Activated CD4-positive, alpha-beta memory T cell treated with anti-CD3 and anti-CD28 coated beads for 36 hours (primary cell): ENCODE measurements around the gene AZIN2. TPM values are rescaled to one million over a fixed set of nuclear protein-coding genes. Genes with fewer than 3 reads are reported as not detected.
"Not testable (repeated sequence)": the region's sequence is repeated elsewhere in the genome, so short reads cannot be mapped to it uniquely, and the experiment has no call there.

ENCODE experiments used
- CTCF ChIA-PET: fragments of 350-600 bp; sonication (Branson Sonifier 250); formaldehyde crosslinking; loops from one replicate; lab custom pipeline; 2021; ENCODE audit warnings: antibody characterized with exemption, inconsistent platforms; lab: Charles Lee
- POLR2A ChIA-PET: fragments of 350-600 bp; sonication (Branson Sonifier 250); formaldehyde crosslinking; loops from one replicate; lab custom pipeline; 2021; ENCODE audit warnings: antibody characterized with exemption; lab: Charles Lee
- DNase-seq: peaks from one replicate; pipeline ENCODE4 v3.0.0-alpha.2; 2020
- H3K27ac Mint-ChIP-seq: one replicate; pipeline ENCODE4 v1.8.0; 2021; ENCODE audit warnings: mixed read lengths
- H3K27me3 Mint-ChIP-seq: one replicate; pipeline ENCODE4 v1.8.0; 2021; ENCODE audit warnings: mixed read lengths
- H3K36me3 Mint-ChIP-seq: one replicate; pipeline ENCODE4 v1.8.0; 2021; ENCODE audit warnings: mixed read lengths
- H3K4me1 Mint-ChIP-seq: one replicate; pipeline ENCODE4 v1.8.0; 2021; ENCODE audit warnings: low read depth, mixed read lengths
- H3K4me3 Mint-ChIP-seq: one replicate; pipeline ENCODE4 v1.8.0; 2021; ENCODE audit warnings: mild to moderate bottlenecking, mixed read lengths
- H3K9me3 Mint-ChIP-seq: one replicate; pipeline ENCODE4 v1.8.0; 2021; ENCODE audit warnings: mixed read lengths
- intact Hi-C: fragments of 100-400 bp; cut with micrococcal nuclease; formaldehyde crosslinking; loops from one replicate; pipeline ENCODE4 v1.15.1; 2023
- total RNA-seq, 2 experiments: library from RNA; stranded (reverse); gene quantifications; one replicate each; pipeline ENCODE4 v1.2.3, GENCODE V29; 2021

Gene AZIN2
- total RNA-seq, 2 experiments from 2014 or later, result 2.5 to 2.9 TPM

DNA sequence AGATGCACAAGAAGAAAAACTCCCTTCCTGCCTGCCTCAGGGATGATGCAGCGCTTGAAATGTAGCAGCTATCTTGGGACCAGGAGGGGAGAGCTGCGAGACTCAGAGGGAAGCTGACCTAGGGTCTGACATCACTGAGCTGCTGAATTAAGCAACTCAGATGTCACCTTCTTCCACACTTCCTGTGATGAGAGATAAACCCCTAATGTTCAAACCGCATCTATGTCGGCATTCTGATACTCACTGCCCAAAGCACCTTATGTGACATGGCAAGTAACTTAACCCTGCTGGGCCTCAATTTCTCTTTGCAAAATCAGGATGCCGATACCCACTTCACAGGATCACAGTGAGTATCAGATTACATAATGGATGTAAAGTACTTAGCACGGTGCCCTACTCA, 35.1 kb upstream of the AZIN2 start:
- Mint-ChIP-seq H3K27ac (peak overlapping the region; percentile 36), H3K4me1 (peaks cover 8% of the 10 kb centered on the region), H3K9me3 (no peaks in the 10 kb centered on the region), H3K27me3 (peaks cover 3% of the 10 kb centered on the region), H3K4me3 (no peak overlapping the region), H3K36me3 (no peaks in the 10 kb centered on the region)
- ChIA-PET POLR2A (interaction anchor here (0.6 to 1.1 kb wide), 2 partner anchors 11 to 41 kb away, joined by 3 read pairs; no protein-coding TSS in a partner anchor), CTCF (interaction anchor here (1.0 to 1.5 kb wide), 2 partner anchors 9 to 16 kb away, joined by 4 read pairs; no protein-coding TSS in a partner anchor)
- peak; percentile 28 for DNase-seq
- intact Hi-C loops, result no loop called here

DNA sequence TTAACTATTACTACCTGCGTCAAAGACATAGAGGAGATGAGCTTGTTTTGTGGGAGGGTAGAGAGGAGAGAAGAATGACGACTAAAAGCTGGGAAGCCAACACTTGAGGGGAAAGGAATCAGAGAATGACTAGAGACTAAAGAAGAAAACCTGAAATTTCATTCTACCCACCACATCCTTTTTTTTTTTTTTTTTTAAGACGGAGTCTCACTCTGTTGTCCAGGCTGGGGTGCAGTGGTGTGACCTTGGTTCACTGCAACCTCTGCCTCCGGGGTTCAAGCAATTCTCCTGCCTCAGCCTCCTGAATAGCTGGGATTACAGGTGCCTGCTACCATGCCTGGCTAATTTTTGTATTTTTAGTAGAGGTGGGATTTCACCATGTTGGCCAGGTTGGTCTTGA, 34.7 kb upstream of the AZIN2 start:
- H3K9me3 Mint-ChIP-seq, H3K27me3 Mint-ChIP-seq, H3K4me3 Mint-ChIP-seq, H3K4me1 Mint-ChIP-seq, DNase-seq, H3K27ac Mint-ChIP-seq, H3K36me3 Mint-ChIP-seq, intact Hi-C loops: not testable (repeated sequence)
- CTCF ChIA-PET, result interaction anchor here (1.0 to 1.5 kb wide), 2 partner anchors 9 to 16 kb away, joined by 4 read pairs; no protein-coding TSS in a partner anchor
- POLR2A ChIA-PET, result interaction anchor here (0.6 to 1.1 kb wide), 2 partner anchors 11 to 41 kb away, joined by 3 read pairs; no protein-coding TSS in a partner anchor

- DNase-seq, result no peak
- intact Hi-C loops, result no loop called here
- no peak overlapping the region for H3K27ac Mint-ChIP-seq
- CTCF ChIA-PET, result interaction anchor here (0.9 to 1.4 kb wide), 3 partner anchors 9 to 113 kb away, joined by 3 to 6 read pairs (median 4); no protein-coding TSS in a partner anchor
- POLR2A ChIA-PET, result no interaction called here
- no peak overlapping the region for H3K4me3 Mint-ChIP-seq
- H3K9me3 Mint-ChIP-seq, result no peaks in the 10 kb centered on the region
- peaks cover 3% of the 10 kb centered on the region for H3K27me3 Mint-ChIP-seq
- H3K36me3 Mint-ChIP-seq, result no peaks in the 10 kb centered on the region
- peaks cover 8% of the 10 kb centered on the region for H3K4me1 Mint-ChIP-seq
These were observed 33.7 kb upstream of the AZIN2 start for GRCh38 chr1:33047290-33047689.

DNA sequence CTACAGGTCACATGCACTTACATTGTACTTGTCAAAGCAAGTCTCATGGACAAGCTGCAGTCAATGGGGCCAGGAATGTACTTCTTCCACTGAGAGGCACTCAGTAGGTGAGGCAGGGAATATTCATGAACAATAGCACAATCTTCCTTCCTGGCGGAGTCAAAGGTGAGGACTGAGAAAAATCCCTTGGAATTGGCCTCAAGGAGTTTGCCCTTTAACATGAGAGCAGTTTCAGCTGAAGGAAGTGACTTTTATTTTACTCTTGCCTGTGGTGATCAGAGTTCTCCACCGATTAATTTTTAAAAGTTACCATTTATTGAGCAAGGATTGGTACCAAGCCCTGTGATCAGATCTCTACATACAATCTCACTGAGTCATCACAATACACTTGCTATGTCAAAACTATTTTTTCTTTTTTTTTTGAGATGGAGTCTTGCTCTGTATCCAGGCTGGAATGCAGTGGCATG, 33.1 kb upstream of the AZIN2 start:
- Mint-ChIP-seq H3K27me3 (peaks cover 3% of the 10 kb centered on the region), H3K36me3 (no peaks in the 10 kb centered on the region), H3K4me3 (no peak overlapping the region), H3K4me1 (peaks cover 8% of the 10 kb centered on the region), H3K27ac (no peak overlapping the region), H3K9me3 (no peaks in the 10 kb centered on the region)
- DNase-seq, result no peak
- ChIA-PET POLR2A (no interaction called here), CTCF (interaction anchor here (0.9 to 1.4 kb wide), 3 partner anchors 8 to 114 kb away, joined by 3 to 6 read pairs (median 4); no protein-coding TSS in a partner anchor)
- intact Hi-C loops, result no loop called here

GRCh38 chr1:33048426-33048825, 32.5 kb upstream of the AZIN2 start:
- H3K36me3 Mint-ChIP-seq, result no peaks in the 10 kb centered on the region
- no peaks in the 10 kb centered on the region for H3K9me3 Mint-ChIP-seq
- intact Hi-C loops, result no loop called here
- peaks cover 8% of the 10 kb centered on the region for H3K4me1 Mint-ChIP-seq
- DNase-seq, result no peak
- no peak overlapping the region for H3K4me3 Mint-ChIP-seq
- H3K27me3 Mint-ChIP-seq, result peaks cover 3% of the 10 kb centered on the region
- CTCF ChIA-PET, result interaction anchor here (0.9 kb wide), 1 partner anchor 114 kb away, joined by 3 read pairs; no protein-coding TSS in a partner anchor
- POLR2A ChIA-PET, result no interaction called here
- H3K27ac Mint-ChIP-seq, result no peak overlapping the region

DNA sequence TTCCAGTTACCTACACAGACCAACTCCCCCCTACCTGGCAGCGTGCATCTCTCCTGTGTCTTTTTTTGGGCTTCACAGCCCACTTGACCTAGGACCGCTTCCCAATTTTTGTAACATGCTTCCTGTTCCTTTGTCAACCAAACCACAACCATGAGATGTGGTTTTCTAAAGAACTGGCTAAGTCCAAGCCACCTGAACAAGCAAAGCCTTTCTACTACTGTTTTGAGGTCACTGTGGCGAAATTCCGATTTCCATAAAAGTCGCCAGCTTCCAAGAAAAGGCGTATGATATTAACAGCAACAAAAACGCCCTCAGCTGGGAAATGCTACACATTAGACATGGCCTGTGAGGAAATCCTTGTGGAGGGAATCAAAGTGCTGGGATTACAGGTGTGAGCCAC, 31.6 kb upstream of the AZIN2 start:
- intact Hi-C loops, result no loop called here
- H3K27me3 Mint-ChIP-seq, result peaks cover 3% of the 10 kb centered on the region
- H3K9me3 Mint-ChIP-seq, result no peaks in the 10 kb centered on the region
- H3K4me1 Mint-ChIP-seq, result peaks cover 8% of the 10 kb centered on the region
- no peak for DNase-seq
- H3K4me3 Mint-ChIP-seq, result no peak overlapping the region
- no peak overlapping the region for H3K27ac Mint-ChIP-seq
- POLR2A ChIA-PET, result no interaction called here
- H3K36me3 Mint-ChIP-seq, result no peaks in the 10 kb centered on the region
- CTCF ChIA-PET, result interaction anchor here (0.6 to 0.9 kb wide), 2 partner anchors 115 to 337 kb away, joined by 3 read pairs; no protein-coding TSS in a partner anchor

DNA sequence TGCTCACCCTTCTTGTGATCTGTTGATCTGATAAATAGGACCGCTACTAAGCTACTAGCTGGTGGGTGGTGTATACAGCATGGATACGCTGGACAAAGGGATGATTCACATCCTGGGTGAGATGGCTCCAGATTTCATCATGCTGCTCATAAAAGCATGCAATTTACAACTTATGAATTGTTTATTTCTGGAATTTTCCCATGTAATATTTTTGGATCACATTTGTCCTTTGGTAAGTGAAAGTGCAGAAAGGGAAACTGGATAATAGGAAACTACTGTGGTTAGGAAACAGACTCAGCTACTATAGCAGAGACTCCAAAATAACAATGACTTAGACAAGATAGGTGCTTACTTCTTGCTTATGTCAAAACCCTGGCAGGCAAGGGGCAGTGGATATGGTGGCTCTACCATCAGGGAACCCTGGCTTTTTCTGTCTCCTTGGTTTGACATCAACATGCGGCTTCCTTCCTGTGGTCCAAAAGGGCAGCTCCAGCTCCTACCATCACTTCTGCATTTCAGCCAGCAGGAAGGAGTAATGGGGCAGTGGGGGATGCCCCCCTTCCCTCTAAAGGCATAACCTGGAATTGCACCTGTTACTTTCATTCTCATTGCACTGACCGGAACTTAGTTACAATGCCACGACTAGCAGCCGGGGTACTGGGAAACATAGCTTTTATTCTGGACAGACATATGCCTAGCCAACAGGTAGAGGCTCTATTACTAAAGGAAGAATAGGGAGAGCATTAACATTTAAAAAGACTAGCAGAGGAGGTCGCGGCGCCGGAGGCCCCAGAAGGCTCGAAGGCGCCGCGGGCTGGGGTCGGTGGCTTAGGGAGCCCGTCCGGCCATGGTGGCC, 30.5 kb upstream of the AZIN2 start:
- intact Hi-C loops, result no loop called here
- Mint-ChIP-seq H3K4me1 (peaks cover 9% of the 10 kb centered on the region), H3K4me3 (no peak overlapping the region), H3K9me3 (no peaks in the 10 kb centered on the region), H3K36me3 (no peaks in the 10 kb centered on the region), H3K27me3 (peaks cover 3% of the 10 kb centered on the region), H3K27ac (no peak overlapping the region)
- no peak for DNase-seq
- ChIA-PET CTCF (interaction anchor here (1.3 kb wide), 1 partner anchor 118 kb away, joined by 7 read pairs; no protein-coding TSS in a partner anchor), POLR2A (interaction anchor here (0.6 kb wide), 1 partner anchor 168 kb away, joined by 3 read pairs; no protein-coding TSS in a partner anchor)

GRCh38 chr1:33055210-33056008, 25.5 kb upstream of the AZIN2 start:
- DNase-seq, result peak; percentile 49
- intact Hi-C loops, result loop anchor here (1.0 kb wide), 2 partner anchors 30 to 122 kb away; no protein-coding TSS in a partner anchor
- Mint-ChIP-seq H3K27me3 (peaks cover 5% of the 10 kb centered on the region), H3K4me1 (peaks cover 3% of the 10 kb centered on the region), H3K27ac (no peak overlapping the region), H3K4me3 (no peak overlapping the region), H3K9me3 (no peaks in the 10 kb centered on the region), H3K36me3 (no peaks in the 10 kb centered on the region)
- ChIA-PET CTCF (interaction anchor here (0.6 to 6.6 kb wide), 37 partner anchors 8 to 416 kb away, joined by 3 to 133 read pairs (median 6); partner anchors contain the start of gene RNF19B), POLR2A (interaction anchor here (1.0 kb wide), 1 partner anchor 120 kb away, joined by 3 read pairs; no protein-coding TSS in a partner anchor)

GRCh38 chr1:33056426-33056825, 24.5 kb upstream of the AZIN2 start:
- H3K27me3 Mint-ChIP-seq, result peaks cover 3% of the 10 kb centered on the region
- H3K9me3 Mint-ChIP-seq, result peaks cover 4% of the 10 kb centered on the region
- H3K36me3 Mint-ChIP-seq, result no peaks in the 10 kb centered on the region
- H3K4me1 Mint-ChIP-seq, result peaks cover 3% of the 10 kb centered on the region
- POLR2A ChIA-PET, result interaction anchor here (0.6 kb wide), 1 partner anchor 115 kb away, joined by 3 read pairs; no protein-coding TSS in a partner anchor
- CTCF ChIA-PET, result interaction anchor here (1.0 to 6.6 kb wide), 19 partner anchors 9 to 180 kb away, joined by 3 to 133 read pairs (median 6); partner anchors contain the start of genes AZIN2 and RNF19B
- DNase-seq, result no peak
- no peak overlapping the region for H3K4me3 Mint-ChIP-seq
- H3K27ac Mint-ChIP-seq, result no peak overlapping the region
- intact Hi-C loops, result no loop called here

DNA sequence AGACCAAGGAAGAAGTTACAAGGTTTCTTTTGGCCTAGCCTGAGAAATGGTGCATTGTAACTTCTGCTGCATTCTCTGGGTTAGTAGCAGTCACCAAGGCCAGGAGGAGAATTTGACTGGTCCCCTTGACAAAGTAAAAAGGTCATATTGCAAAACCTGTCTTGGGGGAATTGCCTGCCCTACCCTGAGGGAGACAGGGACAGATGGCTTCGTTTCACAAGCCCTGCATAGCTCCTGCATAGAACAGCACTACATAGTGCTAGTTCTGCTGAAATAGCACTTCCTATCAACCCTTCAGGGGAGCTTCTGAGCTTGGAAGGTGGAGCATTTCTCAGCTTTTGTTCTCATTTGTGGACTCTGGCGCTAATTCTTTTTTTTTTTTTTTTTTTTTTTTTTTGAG, 23.9 kb upstream of the AZIN2 start:
- peaks cover 3% of the 10 kb centered on the region for H3K4me1 Mint-ChIP-seq
- no peak for DNase-seq
- intact Hi-C loops, result no loop called here
- peaks cover 11% of the 10 kb centered on the region for H3K9me3 Mint-ChIP-seq
- H3K27me3 Mint-ChIP-seq, result peaks cover 3% of the 10 kb centered on the region
- no peak overlapping the region for H3K27ac Mint-ChIP-seq
- POLR2A ChIA-PET, result no interaction called here
- CTCF ChIA-PET, result interaction anchor here (0.6 to 6.6 kb wide), 15 partner anchors 15 to 181 kb away, joined by 3 to 133 read pairs (median 5); partner anchors contain the start of genes AZIN2 and RNF19B
- no peak overlapping the region for H3K4me3 Mint-ChIP-seq
- peaks cover 2% of the 10 kb centered on the region for H3K36me3 Mint-ChIP-seq

DNA sequence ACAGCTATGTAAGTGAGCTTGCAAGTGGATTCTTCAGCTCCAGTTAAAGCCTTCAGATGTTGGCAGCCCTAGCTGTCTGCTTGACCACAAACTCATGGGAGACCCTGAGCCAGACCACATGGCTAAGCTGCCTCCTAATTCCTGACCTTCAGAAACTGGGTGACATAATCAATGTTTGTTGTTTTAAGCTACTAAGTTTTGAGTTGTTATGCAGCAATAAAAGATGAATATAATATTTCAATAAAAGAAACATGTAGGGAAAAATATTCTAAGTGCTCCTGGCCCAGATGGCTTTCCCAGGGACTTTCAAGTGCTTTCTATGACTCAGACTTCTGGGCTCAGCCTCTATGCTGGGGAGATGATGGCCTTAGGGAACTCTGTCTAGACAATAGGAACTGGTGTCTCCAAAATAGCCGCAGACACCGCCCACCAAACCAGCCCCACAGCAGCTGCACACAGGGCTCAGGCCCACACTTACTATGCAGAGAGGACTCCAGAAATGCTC, 20.3 kb upstream of the AZIN2 start:
- no peak overlapping the region for H3K27ac Mint-ChIP-seq
- H3K27me3 Mint-ChIP-seq, result peaks cover 3% of the 10 kb centered on the region
- peaks cover 43% of the 10 kb centered on the region for H3K9me3 Mint-ChIP-seq
- ChIA-PET CTCF (interaction anchor here (0.7 to 1.7 kb wide), 3 partner anchors 80 to 168 kb away, joined by 3 to 6 read pairs (median 3); no protein-coding TSS in a partner anchor), POLR2A (interaction anchor here (0.6 kb wide), 1 partner anchor 1862 kb away, joined by 3 read pairs; no protein-coding TSS in a partner anchor)
- DNase-seq, result no peak
- H3K4me3 Mint-ChIP-seq, result no peak overlapping the region
- H3K4me1 Mint-ChIP-seq, result peaks cover under 1% of the 10 kb centered on the region
- peaks cover 18% of the 10 kb centered on the region for H3K36me3 Mint-ChIP-seq
- intact Hi-C loops, result no loop called here
